Naive thymus-derived CD4-positive, alpha-beta T cell (primary cell): ENCODE data around the gene TRIM32. TPM values are rescaled to one million over a fixed set of nuclear protein-coding genes. Genes with fewer than 3 reads are reported as not detected.

Experiments used
- ATAC-seq: fragments of 150-1000 bp; cut with Tn5 transposase; 2 replicates; pipeline ENCODE4 v1.10.0; 2021; ENCODE audit warnings: mild to moderate bottlenecking, moderate library complexity
- CTCF ChIA-PET: fragments of 350-600 bp; sonication (Branson Sonifier 250); formaldehyde crosslinking; loops from one replicate; lab custom pipeline; 2021; ENCODE audit warnings: antibody characterized with exemption; lab: Charles Lee
- POLR2A ChIA-PET: fragments of 350-600 bp; sonication (Branson Sonifier 250); formaldehyde crosslinking; loops from one replicate; lab custom pipeline; 2021; ENCODE audit warnings: antibody characterized with exemption, inconsistent platforms; lab: Charles Lee
- DNase-seq, 9 donors: peaks; one replicate each; pipeline versions ENCODE4 v3.0.0 to v3.0.0-alpha.2; 2020 to 2022; ENCODE audit warnings: mixed read lengths in 1 of 9
- H3K27ac ChIP-seq: one replicate; pipeline ENCODE4 v1.7.0; 2013; ENCODE audit warnings: mild to moderate bottlenecking, low read depth, low read length, moderate library complexity
- H3K27me3 ChIP-seq, 2 donors: one replicate each; pipeline ENCODE4 v1.7.0; 2013; ENCODE audit warnings: low read length in 2 of 2, mild to moderate bottlenecking in 2 of 2, moderate library complexity in 2 of 2; ENCODE audit not compliant: control insufficient read depth in 2 of 2, insufficient read depth in 2 of 2
- H3K36me3 ChIP-seq, 3 experiments: 1 replicate in 2 of 3; 2 replicates in 1 of 3; pipeline ENCODE4 v1.7.0; 2013; ENCODE audit warnings: low read length in 3 of 3, mild to moderate bottlenecking in 3 of 3, moderate library complexity in 1 of 3; ENCODE audit not compliant: insufficient read depth in 3 of 3, control insufficient read depth in 2 of 3
- H3K4me1 ChIP-seq, 2 donors: one replicate each; pipeline ENCODE4 v1.7.0; 2013; ENCODE audit warnings: low read length in 2 of 2, mild to moderate bottlenecking in 2 of 2, moderate library complexity in 1 of 2; ENCODE audit not compliant: control insufficient read depth in 2 of 2, insufficient read depth in 2 of 2
- H3K4me3 ChIP-seq: 2 replicates; pipeline ENCODE4 v1.7.0; 2013; ENCODE audit warnings: mild to moderate bottlenecking, low read length
- H3K9me3 ChIP-seq, 3 experiments: 1 replicate in 2 of 3; 2 replicates in 1 of 3; pipeline ENCODE4 v1.7.0; 2013; ENCODE audit warnings: low read length in 3 of 3; ENCODE audit not compliant: control insufficient read depth in 2 of 3
- H3K27ac Mint-ChIP-seq, 9 donors: one replicate each; pipeline ENCODE4 v1.8.0; 2020 to 2022; ENCODE audit warnings: mixed read lengths in 9 of 9, mild to moderate bottlenecking in 8 of 9, moderate library complexity in 5 of 9, inconsistent platforms in 2 of 9
- H3K27me3 Mint-ChIP-seq, 5 donors: one replicate each; pipeline ENCODE4 v1.8.0; 2021 to 2022; ENCODE audit warnings: mixed read lengths in 5 of 5, mild to moderate bottlenecking in 1 of 5
- H3K36me3 Mint-ChIP-seq, 5 donors: one replicate each; pipeline ENCODE4 v1.8.0; 2020 to 2022; ENCODE audit warnings: mixed read lengths in 5 of 5, mild to moderate bottlenecking in 3 of 5, inconsistent platforms in 1 of 5
- H3K4me1 Mint-ChIP-seq, 7 donors: one replicate each; pipeline ENCODE4 v1.8.0; 2020 to 2022; ENCODE audit warnings: mixed read lengths in 7 of 7, mild to moderate bottlenecking in 3 of 7, inconsistent platforms in 1 of 7
- H3K4me3 Mint-ChIP-seq, 10 donors: one replicate each; pipeline ENCODE4 v1.8.0; 2020 to 2022; ENCODE audit warnings: mild to moderate bottlenecking in 10 of 10, mixed read lengths in 10 of 10, moderate library complexity in 6 of 10, inconsistent platforms in 2 of 10
- H3K9me3 Mint-ChIP-seq, 11 donors: one replicate each; pipeline ENCODE4 v1.8.0; 2020 to 2022; ENCODE audit warnings: mixed read lengths in 11 of 11, mild to moderate bottlenecking in 4 of 11, inconsistent platforms in 1 of 11, moderate library complexity in 1 of 11
- intact Hi-C, 2 donors: fragments of 100-400 bp; cut with micrococcal nuclease; formaldehyde crosslinking; loops; one replicate each; pipeline ENCODE4 v1.15.1; 2023
- polyA plus RNA-seq, 2 donors: library from polyadenylated mRNA; unstranded; fragments of 300-500 nt; fragmentation: Illumina TruSeq; gene quantifications; one replicate each; pipeline ENCODE4 v1.2.3, GENCODE V29; 2021
- total RNA-seq, 6 experiments: library from RNA in 5 of 6; stranded (reverse) in 5 of 6; gene quantifications; 1 replicate in 5 of 6; 2 replicates in 1 of 6; pipeline ENCODE4 v1.2.3 and lab custom pipeline; 2021 to 2026

Gene TRIM32
- total and polyA plus RNA-seq, 7 experiments from 2014 or later, result 5.9 to 19.7 (median 16.8) TPM

DNA sequence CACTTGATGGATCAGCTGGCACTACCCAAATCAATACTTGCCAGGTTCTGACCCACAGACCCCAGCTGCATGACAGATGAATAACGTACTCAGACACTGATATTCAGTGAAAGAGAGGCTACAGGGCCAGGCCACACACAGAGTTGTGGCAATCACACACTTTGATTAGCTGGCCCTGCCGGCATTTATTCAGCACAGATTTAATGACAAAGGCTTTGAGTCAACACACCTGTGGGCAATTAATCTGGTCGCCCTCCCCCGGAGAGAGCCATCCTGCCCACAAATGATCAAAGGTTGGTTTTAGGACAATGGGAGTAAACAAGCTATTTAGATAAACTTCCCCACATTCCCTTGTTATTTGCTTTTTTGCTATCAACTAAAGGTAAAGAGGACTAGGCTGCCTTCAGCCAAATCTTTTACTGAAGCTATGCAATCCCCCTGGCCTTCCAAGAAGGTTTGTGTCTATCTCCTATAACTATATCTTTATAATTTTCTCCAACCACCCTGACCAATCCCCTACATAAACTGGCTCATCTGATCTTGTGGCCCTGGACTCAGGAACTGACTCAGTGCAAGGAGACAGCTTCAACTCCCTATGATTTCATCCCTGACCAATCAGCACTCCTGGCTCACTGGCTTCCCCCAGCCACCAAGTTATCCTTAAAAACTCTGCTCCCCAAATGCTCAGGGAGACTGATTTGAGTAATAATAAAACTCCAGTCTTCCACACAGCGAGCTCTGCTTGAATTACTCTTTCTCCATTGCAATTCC is 12.7 kb upstream of the TRIM32 start:
- intact Hi-C loops, result no loop called here
- ChIA-PET POLR2A (no interaction called here), CTCF (no interaction called here)
- no peak overlapping the region for H3K27ac Mint-ChIP-seq
- H3K36me3 ChIP-seq, result no peaks in the 10 kb centered on the region
- no peak overlapping the region for H3K4me3 ChIP-seq
- peaks cover 0 to 37% (median 6%) of the 10 kb centered on the region in 11 donors for H3K9me3 Mint-ChIP-seq
- DNase-seq (no peak), ATAC-seq (no peak)
- no peaks in the 10 kb centered on the region for H3K4me1 Mint-ChIP-seq
- peaks cover 2 to 40% (median 28%) of the 10 kb centered on the region in 5 donors for H3K36me3 Mint-ChIP-seq
- H3K27ac ChIP-seq, result no peak overlapping the region
- H3K4me1 ChIP-seq, result no peaks in the 10 kb centered on the region
- no peaks in the 10 kb centered on the region for H3K27me3 Mint-ChIP-seq
- H3K4me3 Mint-ChIP-seq, result no peak overlapping the region
- H3K27me3 ChIP-seq, result no peaks in the 10 kb centered on the region
- H3K9me3 ChIP-seq, result peaks cover 0 to 8% (median 0%) of the 10 kb centered on the region in 3 experiments

DNA sequence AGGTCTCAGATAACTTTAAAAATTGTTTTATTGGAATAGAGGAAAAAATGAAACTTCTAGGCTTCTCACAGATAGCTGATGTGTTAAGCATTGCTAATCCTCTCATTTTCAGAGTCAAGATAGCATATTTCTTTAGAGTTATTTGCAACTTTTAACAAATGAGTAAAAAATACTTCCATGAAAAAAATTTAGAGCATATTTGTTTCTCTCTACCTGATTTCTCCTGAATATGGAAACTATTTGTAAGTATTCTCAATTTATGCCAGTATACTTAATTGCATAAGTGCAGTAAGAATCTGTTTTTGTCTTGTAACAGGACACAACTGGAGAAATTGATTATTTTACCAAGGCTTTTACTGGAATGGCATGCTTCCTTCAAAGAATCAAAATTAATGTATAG is 3.6 kb upstream of the TRIM32 start:
- CTCF ChIA-PET, result no interaction called here
- intact Hi-C loops, result no loop called here
- no peaks in the 10 kb centered on the region for H3K9me3 ChIP-seq

DNA sequence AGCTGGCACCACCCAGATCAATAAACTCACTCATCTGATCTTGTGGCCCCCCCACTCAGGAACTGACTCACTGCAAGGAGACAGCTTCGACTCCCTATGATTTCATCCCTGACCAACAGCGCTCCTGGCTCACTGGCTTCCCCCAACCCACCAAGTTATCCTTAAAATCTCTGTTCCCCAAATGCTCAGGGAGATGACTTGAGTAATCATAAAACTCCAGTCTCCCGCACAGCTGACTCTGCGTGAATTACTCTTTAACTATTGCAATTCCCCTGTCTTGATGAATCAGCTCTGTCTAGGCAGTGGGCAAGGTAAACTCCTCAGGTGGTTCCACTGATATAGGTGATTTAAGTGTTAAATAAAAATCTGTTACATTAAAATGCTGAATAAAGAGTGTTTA is 1.9 kb upstream of the TRIM32 start:
- H3K4me3 ChIP-seq, result no peak overlapping the region
- intact Hi-C loops, result no loop called here

More for the DNA sequence above, 3.6 kb upstream of the TRIM32 start:
- no peak overlapping the region for H3K4me3 ChIP-seq
- DNase-seq (no peak), ATAC-seq (no peak)
- peaks cover 0 to 4% (median 0%) of the 10 kb centered on the region in 5 donors for H3K27me3 Mint-ChIP-seq
- H3K9me3 Mint-ChIP-seq, result peaks cover 0 to 10% (median 1%) of the 10 kb centered on the region in 11 donors
- no peaks in the 10 kb centered on the region for H3K27me3 ChIP-seq
- POLR2A ChIA-PET, result interaction anchor here (0.8 kb wide), 1 partner anchor 8 kb away, joined by 4 read pairs; no protein-coding TSS in a partner anchor
- H3K36me3 Mint-ChIP-seq, result peaks cover 0 to 3% (median 0%) of the 10 kb centered on the region in 5 donors
- H3K4me1 ChIP-seq, result peaks cover 15 to 16% of the 10 kb centered on the region in 2 donors
- H3K4me3 Mint-ChIP-seq, result no peak overlapping the region
- H3K4me1 Mint-ChIP-seq, result peaks cover 16 to 39% (median 32%) of the 10 kb centered on the region in 7 donors
- no peaks in the 10 kb centered on the region for H3K36me3 ChIP-seq
- H3K27ac ChIP-seq, result no peak overlapping the region
- no peak overlapping the region for H3K27ac Mint-ChIP-seq

DNA sequence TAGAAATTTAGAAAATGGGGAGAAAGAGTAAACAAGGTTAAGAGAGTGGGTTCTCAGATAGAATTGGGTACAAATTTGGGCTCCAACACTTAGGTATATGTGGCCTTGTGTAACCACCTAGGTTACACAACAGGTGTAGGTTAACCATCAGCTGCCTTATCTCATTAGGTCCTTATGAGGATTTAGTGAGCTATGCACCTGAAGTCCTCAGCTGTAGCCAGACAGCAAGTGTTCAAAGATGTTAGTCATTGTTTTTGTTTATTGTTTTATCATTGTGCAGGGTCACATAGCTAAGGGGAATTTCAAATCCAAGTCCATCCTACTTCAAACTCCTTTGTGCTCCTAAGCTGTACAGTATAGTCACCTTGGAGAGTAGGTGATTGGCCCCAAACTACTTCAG is 970 bp upstream of the TRIM32 start:
- H3K36me3 Mint-ChIP-seq, result peaks cover 0 to 3% (median 0%) of the 10 kb centered on the region in 5 donors
- Histone ChIP-seq H3K4me3 (peak overlapping the region; percentile 60), H3K36me3 (no peaks in the 10 kb centered on the region), H3K9me3 (no peaks in the 10 kb centered on the region), H3K27me3 (no peaks in the 10 kb centered on the region), H3K27ac (peak overlapping the region; percentile 70), H3K4me1 (peaks cover 16 to 20% of the 10 kb centered on the region in 2 donors)
- peaks cover 34 to 65% (median 58%) of the 10 kb centered on the region in 7 donors for H3K4me1 Mint-ChIP-seq
- peaks cover 0 to 10% (median 0%) of the 10 kb centered on the region in 11 donors for H3K9me3 Mint-ChIP-seq
- peak overlapping the region; percentile 63 to 94 (median 90) for H3K27ac Mint-ChIP-seq
- intact Hi-C loops, result no loop called here
- peak overlapping the region; percentile 88 to 98 (median 92) for H3K4me3 Mint-ChIP-seq
- ChIA-PET POLR2A (interaction anchor here (0.5 to 1.4 kb wide), 3 partner anchors 11 to 254 kb away, joined by 4 read pairs; no protein-coding TSS in a partner anchor), CTCF (no interaction called here)
- DNase-seq, result no peak
- no peak for ATAC-seq
- H3K27me3 Mint-ChIP-seq, result no peaks in the 10 kb centered on the region

More for the DNA sequence above, 1.9 kb upstream of the TRIM32 start:
- Mint-ChIP-seq H3K27me3 (no peaks in the 10 kb centered on the region), H3K36me3 (peaks cover 0 to 3% (median 0%) of the 10 kb centered on the region in 5 donors), H3K4me1 (peaks cover 26 to 55% (median 48%) of the 10 kb centered on the region in 7 donors), H3K4me3 (peak overlapping the region in 2 of 10 donors; percentile 23 to 51), H3K9me3 (peaks cover 0 to 10% (median 0%) of the 10 kb centered on the region in 11 donors), H3K27ac (peak overlapping the region in 1 of 9 donors; percentile 88)
- H3K36me3 ChIP-seq, result no peaks in the 10 kb centered on the region
- H3K4me1 ChIP-seq, result peaks cover 16 to 20% of the 10 kb centered on the region in 2 donors
- POLR2A ChIA-PET, result no interaction called here
- no peaks in the 10 kb centered on the region for H3K27me3 ChIP-seq
- H3K9me3 ChIP-seq, result no peaks in the 10 kb centered on the region
- H3K27ac ChIP-seq, result no peak overlapping the region
- ATAC-seq, result no peak
- no peak for DNase-seq
- CTCF ChIA-PET, result no interaction called here

DNA sequence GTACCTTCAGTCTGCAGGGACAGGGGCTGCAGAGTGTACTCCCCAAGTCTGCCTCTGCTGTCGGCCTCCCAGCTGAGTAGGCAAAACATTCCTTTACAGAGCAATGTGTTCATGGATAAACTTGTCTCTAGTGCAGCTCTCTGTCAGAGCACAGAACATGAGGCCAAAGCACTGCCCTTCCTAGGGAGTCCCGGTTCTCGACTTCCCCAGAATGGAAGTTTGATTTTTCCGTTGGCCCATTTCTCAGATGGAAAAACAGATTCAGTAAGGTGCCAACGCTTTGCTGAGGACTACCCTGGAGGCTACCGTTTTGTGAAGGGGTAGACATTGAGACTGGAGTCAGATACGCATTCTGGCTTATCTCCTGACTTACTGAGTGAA is 422 bp upstream of the TRIM32 start:
- Histone ChIP-seq H3K4me1 (peaks cover 16 to 20% of the 10 kb centered on the region in 2 donors), H3K27me3 (no peaks in the 10 kb centered on the region), H3K4me3 (peak overlapping the region; percentile 60), H3K9me3 (no peaks in the 10 kb centered on the region), H3K27ac (peak overlapping the region; percentile 70), H3K36me3 (no peaks in the 10 kb centered on the region)
- Mint-ChIP-seq H3K4me3 (peak overlapping the region; percentile 88 to 98 (median 92)), H3K36me3 (peaks cover 0 to 3% (median 0%) of the 10 kb centered on the region in 5 donors), H3K9me3 (peaks cover 0 to 10% (median 0%) of the 10 kb centered on the region in 11 donors), H3K4me1 (peaks cover 38 to 70% (median 64%) of the 10 kb centered on the region in 7 donors), H3K27me3 (no peaks in the 10 kb centered on the region), H3K27ac (peak overlapping the region; percentile 63 to 94 (median 90))
- DNase-seq, result no peak
- ChIA-PET POLR2A (interaction anchor here (0.5 to 1.4 kb wide), 3 partner anchors 11 to 254 kb away, joined by 4 read pairs; no protein-coding TSS in a partner anchor), CTCF (no interaction called here)
- peak; percentile 40 for ATAC-seq
- intact Hi-C loops, result no loop called here

DNA sequence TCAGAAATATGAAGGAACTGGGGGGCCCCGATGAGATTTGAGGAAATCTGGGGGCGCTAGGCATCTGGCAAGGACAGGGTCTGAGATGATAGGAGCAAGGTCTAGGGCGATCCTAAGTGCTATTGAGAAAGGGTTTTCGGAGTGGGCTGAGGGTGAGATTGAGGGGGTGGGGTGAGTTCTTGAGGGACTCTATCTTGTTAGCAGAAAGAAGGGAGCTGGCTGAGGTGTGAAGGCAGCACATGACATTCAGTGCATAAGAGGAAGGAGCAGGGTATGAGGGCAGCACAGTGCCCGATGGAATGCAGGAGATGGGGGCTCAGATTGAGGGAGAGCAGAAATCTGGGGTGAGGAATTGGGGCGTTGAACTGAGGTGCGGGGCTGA is 640 bp downstream of the TRIM32 start:
- ChIA-PET CTCF (no interaction called here), POLR2A (no interaction called here)
- H3K4me3 ChIP-seq, result peak overlapping the region; percentile 60
- H3K27me3 ChIP-seq, result no peaks in the 10 kb centered on the region
- ATAC-seq (no peak), DNase-seq (peak in 2 of 9 donors; percentile 2 to 9)
- Mint-ChIP-seq H3K9me3 (peaks cover 0 to 10% (median 0%) of the 10 kb centered on the region in 11 donors), H3K36me3 (peaks cover 0 to 3% (median 0%) of the 10 kb centered on the region in 5 donors), H3K4me1 (peaks cover 46 to 81% (median 74%) of the 10 kb centered on the region in 7 donors), H3K27me3 (no peaks in the 10 kb centered on the region), H3K27ac (peak overlapping the region; percentile 63 to 93 (median 88)), H3K4me3 (peak overlapping the region; percentile 88 to 98 (median 92))
- peak overlapping the region; percentile 70 for H3K27ac ChIP-seq
- intact Hi-C loops, result no loop called here
- no peaks in the 10 kb centered on the region for H3K36me3 ChIP-seq
- H3K4me1 ChIP-seq, result peaks cover 16 to 20% of the 10 kb centered on the region in 2 donors
- H3K9me3 ChIP-seq, result no peaks in the 10 kb centered on the region
